DND-41 (cell line): Measurements from ENCODE around the gene PALB2.
A peak's percentile ranks its signal among the peaks of the same experiment; 100 is the strongest.

Source experiments
- ATAC-seq: fragments of 200-7000 bp; cut with Tn5 transposase; 3 replicates; pipeline ENCODE4 v1.9.1; 2021; ENCODE audit warnings: low read depth; ENCODE audit not compliant: insufficient read depth
- DNase-seq: peaks from one replicate; pipeline ENCODE4 v3.0.0-alpha.2; 2020
- H2AFZ ChIP-seq: 2 replicates; pipeline ENCODE4 v1.6.0; 2012; ENCODE audit warnings: low read depth, low read length
- H3K27ac ChIP-seq: 2 replicates; pipeline ENCODE4 v1.5.1; 2012; ENCODE audit warnings: low read length, inconsistent platforms
- H3K27me3 ChIP-seq: fragments of 200-600 bp; sonication (generic); 2 replicates; pipeline ENCODE4 v1.6.0; 2012; ENCODE audit warnings: low read length, mild to moderate bottlenecking, inconsistent platforms; ENCODE audit not compliant: insufficient read depth, poor library complexity
- H3K36me3 ChIP-seq: 2 replicates; pipeline ENCODE4 v1.5.1; 2012; ENCODE audit warnings: low read length, inconsistent platforms; ENCODE audit not compliant: insufficient read depth
- H3K4me1 ChIP-seq: 2 replicates; pipeline ENCODE4 v1.5.1; 2012; ENCODE audit warnings: mild to moderate bottlenecking, low read length; ENCODE audit not compliant: insufficient read depth
- H3K4me2 ChIP-seq: 2 replicates; pipeline ENCODE4 v1.6.0; 2012; ENCODE audit warnings: mild to moderate bottlenecking, moderate library complexity, low read length, inconsistent platforms; ENCODE audit not compliant: insufficient read depth
- H3K4me3 ChIP-seq, 2 experiments: fragments of 200-600 bp in 1 of 2; shearing (Covaris generic) in 1 of 2; 2 replicates each; pipeline ENCODE4 v1.5.1; 2012 to 2016; ENCODE audit warnings: inconsistent platforms in 2 of 2, low read length in 2 of 2, mild to moderate bottlenecking in 2 of 2, low read depth in 1 of 2, moderate library complexity in 1 of 2
- H3K79me2 ChIP-seq: 2 replicates; pipeline ENCODE4 v1.6.0; 2012; ENCODE audit warnings: low read length, inconsistent platforms; ENCODE audit not compliant: insufficient read depth
- H3K9ac ChIP-seq: 2 replicates; pipeline ENCODE4 v1.6.0; 2012; ENCODE audit warnings: low read depth, mild to moderate bottlenecking, inconsistent platforms, low read length, moderate library complexity
- H3K9me3 ChIP-seq: 2 replicates; pipeline ENCODE4 v1.5.1; 2012; ENCODE audit warnings: low read length, moderate library complexity, mild to moderate bottlenecking, inconsistent platforms; ENCODE audit not compliant: insufficient read depth, severe bottlenecking
- H4K20me1 ChIP-seq: 2 replicates; pipeline ENCODE4 v1.6.0; 2012; ENCODE audit warnings: low read length; ENCODE audit not compliant: insufficient read depth
- EZH2 ChIP-seq: IDR thresholded peaks from 3 replicates; pipeline ENCODE4 v1.6.1; 2012; ENCODE audit warnings: borderline replicate concordance, low read depth, mild to moderate bottlenecking, moderate library complexity, low read length, inconsistent platforms; ENCODE audit not compliant: severe bottlenecking
- TF ChIP-seq, protein P1 (sequence below): IDR thresholded peaks from 2 replicates; pipeline ENCODE4 v1.5.1; 2012; ENCODE audit warnings: borderline replicate concordance, low read length, moderate library complexity, mild to moderate bottlenecking; ENCODE audit not compliant: poor library complexity, severe bottlenecking; ENCODE audit errors: extremely low read depth

Gene PALB2

GRCh38 chr16:23607726-23608125 lies 33.4 kb downstream of the PALB2 start:
- TF ChIP-seq, protein P1, sequence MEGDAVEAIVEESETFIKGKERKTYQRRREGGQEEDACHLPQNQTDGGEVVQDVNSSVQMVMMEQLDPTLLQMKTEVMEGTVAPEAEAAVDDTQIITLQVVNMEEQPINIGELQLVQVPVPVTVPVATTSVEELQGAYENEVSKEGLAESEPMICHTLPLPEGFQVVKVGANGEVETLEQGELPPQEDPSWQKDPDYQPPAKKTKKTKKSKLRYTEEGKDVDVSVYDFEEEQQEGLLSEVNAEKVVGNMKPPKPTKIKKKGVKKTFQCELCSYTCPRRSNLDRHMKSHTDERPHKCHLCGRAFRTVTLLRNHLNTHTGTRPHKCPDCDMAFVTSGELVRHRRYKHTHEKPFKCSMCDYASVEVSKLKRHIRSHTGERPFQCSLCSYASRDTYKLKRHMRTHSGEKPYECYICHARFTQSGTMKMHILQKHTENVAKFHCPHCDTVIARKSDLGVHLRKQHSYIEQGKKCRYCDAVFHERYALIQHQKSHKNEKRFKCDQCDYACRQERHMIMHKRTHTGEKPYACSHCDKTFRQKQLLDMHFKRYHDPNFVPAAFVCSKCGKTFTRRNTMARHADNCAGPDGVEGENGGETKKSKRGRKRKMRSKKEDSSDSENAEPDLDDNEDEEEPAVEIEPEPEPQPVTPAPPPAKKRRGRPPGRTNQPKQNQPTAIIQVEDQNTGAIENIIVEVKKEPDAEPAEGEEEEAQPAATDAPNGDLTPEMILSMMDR = no peak
- no peak for TF ChIP-seq EZH2
- Histone ChIP-seq H3K4me2 (no peak overlapping the region), H3K79me2 (no peaks in the 10 kb centered on the region), H3K4me1 (no peaks in the 10 kb centered on the region), H3K27me3 (no peaks in the 10 kb centered on the region), H3K36me3 (peaks cover 53% of the 10 kb centered on the region), H3K4me3 (no peak overlapping the region), H2AFZ (no peak overlapping the region), H4K20me1 (no peaks in the 10 kb centered on the region), H3K9me3 (no peaks in the 10 kb centered on the region), H3K9ac (no peak overlapping the region), H3K27ac (no peak overlapping the region)
- no peak for DNase-seq
- ATAC-seq = no peak

DNA sequence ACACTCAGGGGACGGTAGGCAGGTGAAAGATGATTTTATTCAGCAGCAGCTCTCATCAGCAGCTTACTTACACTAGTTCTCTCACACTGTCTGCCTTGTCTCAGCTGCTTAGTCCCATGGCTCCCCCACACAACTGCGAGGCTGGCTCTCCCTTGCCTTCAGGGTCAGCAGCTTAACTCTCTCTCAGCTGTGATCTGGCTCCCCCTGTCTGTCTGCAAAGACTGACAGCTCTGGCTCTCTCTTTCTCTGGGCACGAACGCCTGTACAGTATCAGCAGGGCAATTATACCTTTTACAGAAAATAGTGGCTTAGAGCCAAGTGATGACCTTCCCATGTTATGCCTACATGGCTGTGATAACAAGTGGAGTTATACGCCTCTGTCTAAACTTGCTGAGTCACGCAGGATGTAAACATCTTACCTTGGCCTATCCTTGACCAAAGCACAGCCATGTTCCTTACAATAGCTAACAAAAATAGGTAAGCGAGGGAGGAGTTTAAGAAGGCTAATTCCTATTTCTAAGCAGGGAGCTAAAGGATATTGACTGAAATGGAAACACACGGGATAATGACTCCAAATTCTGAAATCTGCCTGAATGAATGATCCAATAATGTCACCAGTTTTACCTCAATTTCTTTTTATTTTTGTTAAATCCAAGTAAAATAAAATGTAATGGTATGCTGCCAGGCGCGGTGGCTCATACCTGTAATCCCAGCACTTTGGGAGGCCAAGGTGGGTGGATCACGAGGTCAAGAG lies 43.9 kb downstream of the PALB2 start:
- Histone ChIP-seq H3K9ac (no peak overlapping the region), H3K4me3 (no peak overlapping the region), H3K27ac (0 out of 2 replicates have a peak overlapping the region, but pooled peaks have one; percentile 13), H4K20me1 (peaks cover 32% of the 10 kb centered on the region), H2AFZ (peak overlapping the region; percentile 63), H3K36me3 (peaks cover 32% of the 10 kb centered on the region), H3K4me1 (peaks cover 32% of the 10 kb centered on the region), H3K9me3 (no peaks in the 10 kb centered on the region), H3K4me2 (peak overlapping the region; percentile 99; the same call in 1 of the 2 replicates), H3K27me3 (no peaks in the 10 kb centered on the region), H3K79me2 (peaks cover 37% of the 10 kb centered on the region)
- DNase-seq (peak; percentile 11), ATAC-seq (no peak)
- TF ChIP-seq EZH2 = no peak
- TF ChIP-seq, protein P1 = peak; percentile 22

DNA sequence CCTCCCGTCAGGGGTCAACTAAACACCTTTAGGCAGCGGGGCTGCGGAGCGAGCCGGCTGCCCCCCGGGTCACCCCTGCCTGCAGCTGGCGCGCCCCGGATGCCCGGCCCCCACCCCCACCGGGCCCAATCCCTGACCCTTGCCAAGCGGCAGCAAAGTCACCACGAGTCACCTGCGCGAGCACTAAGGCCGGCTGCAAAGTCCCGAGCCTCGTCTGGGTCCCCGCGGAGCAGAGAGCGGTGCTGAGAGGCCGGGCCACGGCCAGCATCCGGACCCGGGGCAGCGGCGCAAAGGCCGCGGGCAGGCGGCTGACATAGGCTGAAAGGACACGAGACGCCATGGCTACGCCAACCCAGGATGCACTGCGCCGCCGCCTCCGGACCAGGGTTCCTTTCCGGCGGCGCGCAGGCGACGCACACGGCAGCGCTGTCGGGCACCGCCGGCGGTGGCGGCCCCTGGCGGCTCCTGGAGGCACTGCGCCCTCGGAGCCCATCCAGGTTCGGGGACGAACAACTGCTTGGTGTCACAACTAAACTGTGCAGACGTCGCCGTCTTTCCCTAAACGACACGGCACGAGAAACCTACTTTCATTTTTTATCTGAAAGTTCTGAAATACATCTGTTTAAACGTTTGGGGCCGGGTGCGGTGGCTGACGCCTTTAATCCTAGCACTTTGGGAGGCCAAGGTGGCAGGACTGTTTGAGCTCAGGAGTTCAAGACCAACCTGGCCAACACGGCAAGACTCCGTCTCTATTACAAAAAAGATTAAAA lies 45.0 kb downstream of the PALB2 start, which contains the start of gene NDUFAB1:
TSS of gene NDUFAB1 (minus strand) at position 366 of the 770 bp plus-strand sequence. CDS start at position 340, 26 bp downstream.
- H3K4me1 ChIP-seq = peaks cover 32% of the 10 kb centered on the region
- peak; percentile 99 for ATAC-seq
- no peak for TF ChIP-seq EZH2
- TF ChIP-seq, protein P1 = peak; percentile 100
- H3K4me2 ChIP-seq = peak within 1 kb of the TSS; percentile 99
- H3K36me3 ChIP-seq = peaks cover 36% of the 10 kb centered on the region
- no peaks in the 10 kb centered on the region for H3K9me3 ChIP-seq
- peaks cover 42% of the 10 kb centered on the region for H4K20me1 ChIP-seq
- peaks cover 48% of the 10 kb centered on the region for H3K79me2 ChIP-seq
- H3K27ac ChIP-seq = peak within 1 kb of the TSS; percentile 83
- H3K27me3 ChIP-seq = no peaks in the 10 kb centered on the region
- peak within 1 kb of the TSS; percentile 93 for H2AFZ ChIP-seq
- DNase-seq = peak; percentile 90
- H3K9ac ChIP-seq = peak within 1 kb of the TSS; percentile 88
- H3K4me3 ChIP-seq = peak within 1 kb of the TSS; percentile 84 to 99
